GM08714 (cell line): ENCODE data around the gene DCDC1.

Experiments used
- H3K4me3 ChIP-seq: fragments of 200-500 bp; sonication (Bioruptor generic); 2 replicates; pipeline ENCODE4 v1.5.1; 2014; ENCODE audit warnings: mild to moderate bottlenecking, low read length, inconsistent platforms
- ZNF274 ChIP-seq: IDR thresholded peaks from 2 replicates; pipeline ENCODE4 v1.6.1; 2012; ENCODE audit warnings: mild to moderate bottlenecking, low read depth, low read length

DCDC1 gene

GRCh38 chr11:31118566-31118965, 251.0 kb downstream of the DCDC1 start:
- no peak for TF ChIP-seq ZNF274
- no peak overlapping the region for H3K4me3 ChIP-seq

GRCh38 chr11:31117038-31117437, 252.5 kb downstream of the DCDC1 start:
- no peak overlapping the region for H3K4me3 ChIP-seq
- TF ChIP-seq ZNF274, result no peak

GRCh38 chr11:31114442-31114841, 255.1 kb downstream of the DCDC1 start:
- no peak for TF ChIP-seq ZNF274
- H3K4me3 ChIP-seq, result no peak overlapping the region

GRCh38 chr11:31110830-31111229, 258.7 kb downstream of the DCDC1 start:
- no peak for TF ChIP-seq ZNF274
- H3K4me3 ChIP-seq, result no peak overlapping the region

- no peak overlapping the region for H3K4me3 ChIP-seq
- no peak for TF ChIP-seq ZNF274
These were observed 260.1 kb downstream of the DCDC1 start for GRCh38 chr11:31109446-31109845.

- no peak overlapping the region for H3K4me3 ChIP-seq
- no peak for TF ChIP-seq ZNF274
These were observed 261.9 kb downstream of the DCDC1 start for GRCh38 chr11:31107649-31108048.

- no peak overlapping the region for H3K4me3 ChIP-seq
- no peak for TF ChIP-seq ZNF274
These were observed 262.5 kb downstream of the DCDC1 start for GRCh38 chr11:31106968-31107576.

GRCh38 chr11:31106326-31106725, 263.2 kb downstream of the DCDC1 start:
- H3K4me3 ChIP-seq, result no peak overlapping the region
- TF ChIP-seq ZNF274, result no peak

- H3K4me3 ChIP-seq, result no peak overlapping the region
- no peak for TF ChIP-seq ZNF274
These were observed 266.7 kb downstream of the DCDC1 start for GRCh38 chr11:31102875-31103274.

GRCh38 chr11:31102316-31102715, 267.2 kb downstream of the DCDC1 start:
- no peak for TF ChIP-seq ZNF274

GRCh38 chr11:31096191-31096805, 273.2 kb downstream of the DCDC1 start:
- no peak for TF ChIP-seq ZNF274
- no peak overlapping the region for H3K4me3 ChIP-seq

More at GRCh38 chr11:31102316-31102715, 267.2 kb downstream of the DCDC1 start:
- no peak overlapping the region for H3K4me3 ChIP-seq

- H3K4me3 ChIP-seq, result no peak overlapping the region
- no peak for TF ChIP-seq ZNF274
These were observed 276.9 kb downstream of the DCDC1 start for GRCh38 chr11:31092638-31093037.

GRCh38 chr11:31089117-31089516, 280.4 kb downstream of the DCDC1 start:
- no peak overlapping the region for H3K4me3 ChIP-seq
- no peak for TF ChIP-seq ZNF274

GRCh38 chr11:31069447-31070205, 299.9 kb downstream of the DCDC1 start:
- TF ChIP-seq ZNF274, result no peak
- H3K4me3 ChIP-seq, result no peak overlapping the region

GRCh38 chr11:31060880-31061279, 308.7 kb downstream of the DCDC1 start:
- no peak overlapping the region for H3K4me3 ChIP-seq

More at GRCh38 chr11:31060880-31061279, 308.7 kb downstream of the DCDC1 start:
- TF ChIP-seq ZNF274, result no peak
